ENCODE data around the gene POTEJ. TPM values are rescaled to one million over a fixed set of nuclear protein-coding genes. Genes with fewer than 3 reads are reported as not detected.
"Not testable (repeated sequence)": the region's sequence is repeated elsewhere in the genome, so short reads cannot be mapped to it uniquely, and the experiment has no call there.

Gene POTEJ
- polyA plus RNA-seq, 4 donors = 0.06 to 0.08 TPM; not detected in 2

DNA sequence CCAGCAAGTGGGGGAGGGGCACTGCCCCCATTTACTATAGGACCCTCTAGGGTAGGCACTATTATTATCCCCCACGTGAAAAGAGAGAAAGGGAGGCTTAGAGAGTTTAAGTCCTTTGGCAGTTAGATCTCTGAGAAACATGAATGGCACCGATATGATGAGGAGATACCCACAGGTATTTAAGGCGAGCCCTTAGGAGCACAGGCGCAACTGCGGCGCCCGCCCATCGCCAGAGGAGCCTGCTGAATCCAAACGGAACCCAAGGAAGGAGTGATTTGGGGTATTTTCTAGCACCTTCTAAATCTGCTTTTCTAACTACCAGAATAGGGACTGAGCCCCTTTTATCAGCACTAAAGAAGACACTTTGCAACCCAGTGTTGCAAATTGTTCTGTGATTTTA is 11.3 kb upstream of the POTEJ start:
- not testable (repeated sequence) for DNase-seq (ENCODE audit: low read depth in 4 of 4, low spot score in 2 of 4)

GRCh38 chr2:130601648-130602302 is 9.5 kb upstream of the POTEJ start:
- DNase-seq (ENCODE audit: low read depth in 4 of 4, low spot score in 2 of 4) = not testable (repeated sequence)

GRCh38 chr2:130608276-130609001 is 2.8 kb upstream of the POTEJ start:
- not testable (repeated sequence) for DNase-seq (ENCODE audit: low read depth in 4 of 4, low spot score in 2 of 4)

- DNase-seq (ENCODE audit: low read depth in 4 of 4, low spot score in 2 of 4) = not testable (repeated sequence)
Observed at GRCh38 chr2:130609002-130609920, 2.0 kb upstream of the POTEJ start.

DNA sequence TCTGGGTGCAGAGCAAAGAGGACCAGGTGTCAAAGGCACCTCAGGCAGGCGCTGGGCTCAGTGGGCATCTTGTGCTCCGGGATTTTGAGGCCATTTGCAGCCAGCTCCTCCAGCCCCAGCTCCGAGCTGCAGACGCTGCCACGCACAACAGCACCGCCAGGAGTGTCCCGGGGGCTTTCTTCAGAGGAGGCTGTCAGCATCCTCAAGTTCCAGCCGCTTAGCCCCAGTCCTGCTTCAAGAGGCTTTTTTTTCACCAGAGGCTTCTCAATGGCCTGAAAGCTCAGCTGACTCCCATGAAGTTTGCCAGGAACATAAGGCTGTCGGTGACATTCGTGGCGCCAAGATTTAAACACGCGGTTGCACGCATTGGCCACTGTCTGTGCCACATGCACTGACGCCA is 754 bp upstream of the POTEJ start:
- DNase-seq (ENCODE audit: low read depth in 4 of 4, low spot score in 2 of 4) = not testable (repeated sequence)

- not testable (repeated sequence) for DNase-seq (ENCODE audit: low read depth in 4 of 4, low spot score in 2 of 4)
Observed at GRCh38 chr2:130628784-130629475, 17.7 kb downstream of the POTEJ start.

DNA sequence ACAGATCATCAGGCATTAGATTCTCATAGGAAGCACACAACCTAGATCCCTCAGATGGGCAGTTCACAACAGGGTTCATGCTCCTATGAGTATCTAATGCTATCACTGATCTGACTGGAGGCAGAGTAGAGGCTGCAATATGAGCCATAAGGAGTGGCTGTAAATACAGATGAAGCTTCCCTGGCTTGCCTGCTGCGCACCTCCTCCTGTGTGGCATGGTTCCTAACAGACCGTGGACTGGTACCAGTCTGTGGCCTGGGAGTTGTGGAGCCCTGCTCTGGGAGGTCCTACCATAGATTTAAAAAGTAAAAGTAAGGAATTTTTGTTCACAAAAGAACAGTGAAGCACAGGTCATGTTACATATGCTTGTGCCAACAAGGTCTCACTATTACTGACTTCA is 27.7 kb downstream of the POTEJ start:
- not testable (repeated sequence) for DNase-seq (ENCODE audit: low read depth in 4 of 4, low spot score in 2 of 4)

- not testable (repeated sequence) for DNase-seq (ENCODE audit: low read depth in 4 of 4, low spot score in 2 of 4)
Observed at GRCh38 chr2:130641688-130642087, 30.4 kb downstream of the POTEJ start.

DNA sequence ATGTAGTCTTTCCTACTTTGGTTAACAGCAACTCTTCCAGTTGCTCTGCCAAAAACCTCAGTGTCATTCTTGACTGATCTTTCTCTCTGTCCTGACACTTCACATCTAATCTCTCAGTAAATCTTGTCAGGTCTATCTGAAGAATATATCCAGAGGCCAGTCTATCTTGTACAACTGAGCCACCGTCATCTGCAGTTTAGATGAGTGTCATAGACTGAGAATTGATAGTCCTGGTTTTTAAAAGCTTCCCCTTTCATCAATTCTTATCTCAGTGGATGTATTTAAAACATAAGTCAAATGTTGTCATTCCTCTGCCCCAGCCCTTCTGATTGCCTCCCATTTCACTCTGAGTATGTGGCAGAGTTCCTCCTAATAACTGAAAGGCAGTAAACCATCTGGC is 38.0 kb downstream of the POTEJ start:
- DNase-seq (ENCODE audit: low read depth in 4 of 4, low spot score in 2 of 4) = not testable (repeated sequence)

- DNase-seq (ENCODE audit: low read depth in 4 of 4, low spot score in 2 of 4) = not testable (repeated sequence)
Observed at GRCh38 chr2:130664506-130664905, 53.3 kb downstream of the POTEJ start.

GRCh38 chr2:130665596-130665995 is 54.4 kb downstream of the POTEJ start:
- not testable (repeated sequence) for DNase-seq (ENCODE audit: low read depth in 4 of 4, low spot score in 2 of 4)

DNA sequence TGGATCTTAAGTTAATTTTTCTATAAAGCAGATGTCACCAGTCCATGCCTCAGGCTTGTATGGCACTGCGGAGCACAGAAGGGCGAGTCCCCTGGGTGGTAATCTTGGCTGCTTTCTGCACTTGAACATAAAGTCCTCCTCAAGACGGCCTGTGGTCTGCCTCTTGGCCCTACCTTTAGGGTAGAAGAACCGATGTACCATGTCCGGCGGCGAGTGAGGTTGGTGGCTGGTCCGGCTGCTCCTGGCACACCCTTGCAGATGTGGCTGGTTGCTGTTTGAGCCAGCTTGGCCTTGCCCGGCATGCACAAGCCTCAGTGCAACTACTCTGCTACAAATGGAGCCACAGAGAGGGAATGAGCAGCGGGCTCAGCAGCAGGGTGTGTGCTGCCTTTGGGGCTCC is 56.3 kb downstream of the POTEJ start:
- not testable (repeated sequence) for DNase-seq (ENCODE audit: low read depth in 4 of 4, low spot score in 2 of 4)

- not testable (repeated sequence) for DNase-seq (ENCODE audit: low read depth in 4 of 4, low spot score in 2 of 4)
Observed at GRCh38 chr2:130670026-130670745, 58.9 kb downstream of the POTEJ start.

DNA sequence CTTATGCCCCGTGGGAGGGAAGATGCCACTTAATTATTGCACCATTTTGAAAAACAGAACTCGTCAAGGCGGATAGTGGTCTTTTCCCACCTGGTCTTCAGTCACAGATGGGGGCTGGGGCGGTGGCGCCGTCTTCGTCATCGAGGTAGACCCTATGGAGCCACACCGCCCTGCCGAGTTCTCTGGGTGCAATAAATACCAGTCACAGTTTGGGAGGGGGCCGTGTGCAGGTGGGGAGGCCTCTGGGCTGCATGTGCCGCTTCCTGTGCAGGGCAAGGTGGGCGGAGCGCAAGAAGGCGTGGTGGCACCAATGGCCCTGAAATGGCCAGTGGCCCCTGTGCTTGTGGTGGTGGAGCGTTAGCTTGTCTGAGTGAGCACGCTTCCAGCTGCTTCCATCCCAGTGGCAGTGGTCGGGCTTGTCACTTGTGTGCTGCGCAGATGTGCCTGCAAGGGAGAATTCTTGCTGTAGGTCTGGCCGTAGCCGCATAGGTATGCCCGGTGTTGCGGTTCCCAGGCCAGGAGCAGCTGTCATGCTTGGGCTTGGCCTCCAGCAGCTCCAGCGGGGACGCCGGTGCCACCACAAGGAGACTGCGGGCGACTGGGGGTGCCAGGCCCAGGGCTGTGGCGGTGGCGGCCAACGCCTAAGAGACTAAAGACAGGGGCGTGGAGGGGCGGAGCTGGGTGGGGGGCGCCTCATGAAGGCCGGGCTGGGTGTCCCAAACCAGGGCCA is 81.0 kb downstream of the POTEJ start:
- DNase-seq (ENCODE audit: low read depth in 4 of 4, low spot score in 2 of 4) = not testable (repeated sequence)

GRCh38 chr2:130693474-130693873 is 82.2 kb downstream of the POTEJ start:
- peak; percentile 0 to 6 (median 2) for DNase-seq (ENCODE audit: low read depth in 4 of 4, low spot score in 2 of 4)

DNA sequence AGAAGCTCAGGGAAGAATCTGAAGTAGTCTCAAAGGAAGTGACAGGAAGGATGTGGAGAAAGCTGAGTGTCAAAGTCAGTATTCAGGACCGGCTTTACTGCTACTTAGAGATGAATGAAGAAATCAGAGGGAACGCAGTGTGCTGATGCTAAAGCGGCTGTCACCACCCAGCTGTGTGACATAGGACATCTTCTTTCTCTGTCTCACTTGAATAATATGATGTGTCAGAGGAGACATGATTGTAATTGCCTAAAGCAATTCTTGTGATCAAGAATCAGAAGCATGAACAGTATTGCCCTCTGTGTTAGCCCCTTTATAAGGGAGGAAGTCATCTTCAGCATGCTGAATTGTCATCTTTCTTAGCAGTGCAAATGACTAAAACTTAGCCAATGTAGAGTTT is 92.0 kb downstream of the POTEJ start:
- DNase-seq (ENCODE audit: low read depth in 4 of 4, low spot score in 2 of 4) = not testable (repeated sequence)

Measured in left renal cortex interstitium (tissue), 4 donors.